OCI-LY1 (cell line): ENCODE data around the gene HOMER2.

ENCODE experiments used
- H2AFZ ChIP-seq: fragments of 200-600 bp; sonication (generic), shearing (Covaris generic); 2 replicates; pipeline ENCODE4 v1.6.0; 2014; ENCODE audit warnings: antibody characterized with exemption, mild to moderate bottlenecking, low read length
- H3F3A ChIP-seq: fragments of 200-600 bp; sonication (generic), shearing (Covaris generic); 2 replicates; pipeline ENCODE4 v1.6.0; 2014; ENCODE audit warnings: mild to moderate bottlenecking, antibody characterized with exemption, low read length, moderate library complexity; ENCODE audit not compliant: insufficient read depth
- H3K27ac ChIP-seq: fragments of 200-600 bp; sonication (generic); 2 replicates; pipeline ENCODE4 v1.5.1; 2014; ENCODE audit warnings: low read length, mixed run types, mild to moderate bottlenecking, low read depth; ENCODE audit not compliant: poor library complexity, severe bottlenecking
- H3K27me3 ChIP-seq: fragments of 200-600 bp; sonication (generic); 2 replicates; pipeline ENCODE4 v1.6.0; 2014; ENCODE audit warnings: antibody characterized with exemption, mild to moderate bottlenecking, low read length, moderate library complexity; ENCODE audit not compliant: insufficient read depth
- H3K36me3 ChIP-seq: fragments of 200-600 bp; sonication (generic); 2 replicates; pipeline ENCODE4 v1.6.1; 2014; ENCODE audit warnings: mild to moderate bottlenecking, antibody characterized with exemption, low read length, moderate library complexity, mixed read lengths; ENCODE audit not compliant: insufficient read depth
- H3K4me1 ChIP-seq: fragments of 200-600 bp; sonication (generic); 2 replicates; pipeline ENCODE4 v1.5.1; 2014; ENCODE audit warnings: mild to moderate bottlenecking, low read length, moderate library complexity; ENCODE audit not compliant: insufficient read depth, severe bottlenecking
- H3K4me2 ChIP-seq: fragments of 200-600 bp; sonication (generic), shearing (Covaris generic); 2 replicates; pipeline ENCODE4 v1.6.1; 2014; ENCODE audit warnings: low read length
- H3K4me3 ChIP-seq: fragments of 200-600 bp; sonication (generic); 2 replicates; pipeline ENCODE4 v1.5.1; 2014; ENCODE audit warnings: low read length, low read depth, mild to moderate bottlenecking, mixed read lengths; ENCODE audit not compliant: poor library complexity, severe bottlenecking
- H3K79me2 ChIP-seq: fragments of 200-600 bp; shearing (Covaris generic); 2 replicates; pipeline ENCODE4 v1.6.1; 2016; ENCODE audit warnings: mixed run types, low read length, mixed read lengths; ENCODE audit not compliant: insufficient read depth
- H3K9ac ChIP-seq: fragments of 200-600 bp; sonication (generic), shearing (Covaris generic); 2 replicates; pipeline ENCODE4 v1.6.1; 2014; ENCODE audit warnings: mild to moderate bottlenecking, low read length, mixed read lengths
- H3K9me2 ChIP-seq: fragments of 200-600 bp; sonication (generic), shearing (Covaris generic); 2 replicates; pipeline ENCODE4 v1.6.1; 2014; ENCODE audit warnings: low read depth, mild to moderate bottlenecking, low read length, mixed read lengths
- H3K9me3 ChIP-seq: fragments of 200-600 bp; shearing (Covaris generic); 2 replicates; pipeline ENCODE4 v1.6.1; 2014; ENCODE audit warnings: low read length, mixed read lengths
- H4K20me1 ChIP-seq: fragments of 200-600 bp; sonication (generic), shearing (Covaris generic); 2 replicates; pipeline ENCODE4 v1.6.0; 2016; ENCODE audit warnings: mild to moderate bottlenecking, low read length; ENCODE audit not compliant: insufficient read depth
- EZH2 ChIP-seq: fragments of 200-600 bp; sonication (generic), shearing (Covaris generic); IDR thresholded peaks from 2 replicates; pipeline ENCODE4 v1.8.0; 2017; ENCODE audit warnings: borderline replicate concordance, mixed run types, mild to moderate bottlenecking, antibody characterized with exemption, low read length, moderate library complexity, mixed read lengths
- TF ChIP-seq, protein P1 (sequence below): fragments of 200-600 bp; sonication (generic), shearing (Covaris generic); IDR thresholded peaks from 2 replicates; pipeline ENCODE4 v1.5.1; 2017; ENCODE audit warnings: mild to moderate bottlenecking, antibody characterized with exemption, low read length, moderate library complexity, mixed read lengths

The HOMER2 gene

DNA sequence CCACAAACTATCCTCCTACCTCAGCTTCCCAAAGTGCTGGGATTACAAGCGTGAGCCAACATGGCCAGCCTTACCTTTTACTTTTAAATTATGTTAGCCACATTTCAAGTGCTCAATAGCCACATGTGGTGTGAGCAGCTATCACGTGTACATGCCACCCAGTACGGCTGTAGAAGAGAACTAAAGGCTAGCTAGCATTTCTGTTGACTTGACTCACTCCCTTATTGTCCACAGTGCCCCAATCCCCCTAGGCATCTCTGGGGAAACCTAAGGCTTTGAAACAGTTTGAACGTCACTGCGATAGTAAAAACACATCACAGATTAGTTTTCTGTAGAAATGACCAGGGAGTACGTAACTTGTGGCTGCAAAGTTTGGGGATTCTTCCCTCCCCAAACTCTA, 46.9 kb upstream of the HOMER2 start:
- Histone ChIP-seq H3F3A (no peaks in the 10 kb centered on the region), H3K9me3 (no peaks in the 10 kb centered on the region), H3K4me3 (no peak overlapping the region), H3K36me3 (no peaks in the 10 kb centered on the region), H3K79me2 (no peaks in the 10 kb centered on the region), H3K9me2 (no peaks in the 10 kb centered on the region), H4K20me1 (no peaks in the 10 kb centered on the region), H3K27ac (no peak overlapping the region), H3K4me1 (peaks cover 7% of the 10 kb centered on the region), H2AFZ (no peak overlapping the region), H3K27me3 (no peaks in the 10 kb centered on the region), H3K9ac (no peak overlapping the region), H3K4me2 (no peak overlapping the region)
- TF ChIP-seq EZH2: no peak
- TF ChIP-seq, protein P1, sequence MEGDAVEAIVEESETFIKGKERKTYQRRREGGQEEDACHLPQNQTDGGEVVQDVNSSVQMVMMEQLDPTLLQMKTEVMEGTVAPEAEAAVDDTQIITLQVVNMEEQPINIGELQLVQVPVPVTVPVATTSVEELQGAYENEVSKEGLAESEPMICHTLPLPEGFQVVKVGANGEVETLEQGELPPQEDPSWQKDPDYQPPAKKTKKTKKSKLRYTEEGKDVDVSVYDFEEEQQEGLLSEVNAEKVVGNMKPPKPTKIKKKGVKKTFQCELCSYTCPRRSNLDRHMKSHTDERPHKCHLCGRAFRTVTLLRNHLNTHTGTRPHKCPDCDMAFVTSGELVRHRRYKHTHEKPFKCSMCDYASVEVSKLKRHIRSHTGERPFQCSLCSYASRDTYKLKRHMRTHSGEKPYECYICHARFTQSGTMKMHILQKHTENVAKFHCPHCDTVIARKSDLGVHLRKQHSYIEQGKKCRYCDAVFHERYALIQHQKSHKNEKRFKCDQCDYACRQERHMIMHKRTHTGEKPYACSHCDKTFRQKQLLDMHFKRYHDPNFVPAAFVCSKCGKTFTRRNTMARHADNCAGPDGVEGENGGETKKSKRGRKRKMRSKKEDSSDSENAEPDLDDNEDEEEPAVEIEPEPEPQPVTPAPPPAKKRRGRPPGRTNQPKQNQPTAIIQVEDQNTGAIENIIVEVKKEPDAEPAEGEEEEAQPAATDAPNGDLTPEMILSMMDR: no peak

DNA sequence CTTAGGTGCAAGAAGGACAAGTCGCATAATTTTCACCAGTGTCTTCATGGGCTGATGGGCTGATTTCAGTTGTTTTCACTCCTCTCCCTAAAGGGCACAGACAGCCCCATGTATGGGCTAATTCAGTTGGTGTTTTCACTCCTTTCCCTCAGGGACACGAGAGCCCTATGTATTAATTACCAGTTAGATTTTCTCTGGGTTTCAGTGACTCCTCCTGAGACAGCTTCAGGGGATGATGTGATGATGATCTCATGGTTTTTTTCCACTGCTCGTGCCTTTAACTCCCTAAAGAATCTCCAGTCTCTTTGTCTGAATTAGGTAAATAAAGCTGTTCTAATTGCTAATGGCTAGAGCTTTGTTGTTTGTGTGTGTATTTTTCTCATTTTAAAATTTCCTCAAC, 43.4 kb upstream of the HOMER2 start:
- no peaks in the 10 kb centered on the region for H4K20me1 ChIP-seq
- H3K27me3 ChIP-seq: no peaks in the 10 kb centered on the region
- H3K9ac ChIP-seq: no peak overlapping the region
- H3K4me3 ChIP-seq: no peak overlapping the region
- peaks cover 7% of the 10 kb centered on the region for H3K4me1 ChIP-seq
- H3K27ac ChIP-seq: no peak overlapping the region
- TF ChIP-seq, protein P1: no peak
- TF ChIP-seq EZH2: no peak
- no peaks in the 10 kb centered on the region for H3K9me3 ChIP-seq
- no peaks in the 10 kb centered on the region for H3K79me2 ChIP-seq
- H3K9me2 ChIP-seq: no peaks in the 10 kb centered on the region
- no peak overlapping the region for H2AFZ ChIP-seq
- no peaks in the 10 kb centered on the region for H3F3A ChIP-seq
- H3K36me3 ChIP-seq: 0 out of 2 replicates have a peak, but pooled peaks cover under 1% of the 10 kb centered on the region
- H3K4me2 ChIP-seq: no peak overlapping the region

DNA sequence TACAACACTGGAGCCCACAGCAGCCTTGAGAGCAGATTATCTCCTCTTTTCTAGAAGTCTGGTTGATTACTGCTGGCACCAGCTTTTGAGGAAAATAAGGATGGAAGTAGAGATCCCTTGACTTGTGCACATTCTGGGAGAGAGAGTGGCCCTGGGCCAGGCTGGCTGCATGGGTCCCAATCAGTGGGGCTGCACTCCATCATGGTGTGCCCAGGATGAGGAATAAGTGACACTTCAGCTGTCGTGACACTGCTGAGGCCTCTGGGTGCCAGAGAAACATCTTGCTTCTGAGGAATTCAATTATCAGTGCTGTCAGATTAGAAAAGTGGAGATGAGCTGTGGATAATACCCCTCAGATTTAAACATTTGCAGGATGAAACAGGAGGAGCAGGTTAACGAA, 42.6 kb upstream of the HOMER2 start:
- Histone ChIP-seq H3K4me3 (no peak overlapping the region), H3K4me1 (peaks cover 4% of the 10 kb centered on the region), H3K9ac (no peak overlapping the region), H2AFZ (no peak overlapping the region), H3K9me3 (no peaks in the 10 kb centered on the region), H3K36me3 (0 out of 2 replicates have a peak, but pooled peaks cover 7% of the 10 kb centered on the region), H3K9me2 (no peaks in the 10 kb centered on the region), H3K79me2 (no peaks in the 10 kb centered on the region), H3K4me2 (no peak overlapping the region), H4K20me1 (no peaks in the 10 kb centered on the region), H3K27ac (no peak overlapping the region), H3K27me3 (no peaks in the 10 kb centered on the region), H3F3A (no peaks in the 10 kb centered on the region)
- TF ChIP-seq, protein P1: no peak
- no peak for TF ChIP-seq EZH2
